ENCODE results near the gene TRDMT1. TPM values are rescaled to one million over a fixed set of nuclear protein-coding genes. Genes with fewer than 3 reads are reported as not detected.

The TRDMT1 gene
- total RNA-seq, 1 donor from 2014 or later = 5.7 TPM

GRCh38 chr10:17196573-17196972, 4.9 kb downstream of the TRDMT1 start:
- intact Hi-C loops (cut with DNase I) = no loop called here
- H3K27me3 ChIP-seq = no peaks in the 10 kb centered on the region
- DNase-seq (ENCODE audit: low spot score in 2 of 2) = no peak
- H3K9me3 ChIP-seq = no peaks in the 10 kb centered on the region
- no peaks in the 10 kb centered on the region for H3K36me3 ChIP-seq
- peaks cover 0 to 13% of the 10 kb centered on the region in 2 donors for H3K4me1 ChIP-seq
- peak overlapping the region in 1 of 2 donors; percentile 29 for H3K4me3 ChIP-seq
- H3K27ac ChIP-seq = peak overlapping the region; percentile 94 to 96
- no peak for TF ChIP-seq CTCF (IDR thresholded peaks at IDR 0.05)

DNA sequence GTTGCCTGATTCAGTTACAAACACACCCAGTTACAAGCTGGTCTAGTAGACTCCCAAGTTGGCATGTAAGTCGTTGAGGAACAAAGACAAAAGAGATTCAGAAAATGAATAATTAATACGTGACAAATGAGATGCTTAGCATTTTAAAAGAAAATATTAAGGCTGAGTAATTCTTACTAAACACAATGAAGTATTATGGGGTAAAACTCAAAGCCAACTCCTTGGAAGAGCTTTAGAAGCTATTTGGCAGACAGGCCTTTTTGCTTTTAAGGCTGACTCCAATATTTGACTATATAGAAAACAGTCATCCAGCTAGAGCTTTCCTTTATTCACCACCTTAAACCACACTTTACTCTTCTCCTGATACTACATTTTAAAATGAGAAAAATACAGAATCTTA, 5.4 kb downstream of the TRDMT1 start:
- Histone ChIP-seq H3K27ac (peak overlapping the region; percentile 94 to 96), H3K9me3 (no peaks in the 10 kb centered on the region), H3K4me1 (peaks cover 0 to 15% of the 10 kb centered on the region in 2 donors), H3K36me3 (no peaks in the 10 kb centered on the region), H3K4me3 (peak overlapping the region in 1 of 2 donors; percentile 29), H3K27me3 (no peaks in the 10 kb centered on the region)
- intact Hi-C loops (cut with DNase I) = no loop called here
- no peak for DNase-seq (ENCODE audit: low spot score in 2 of 2)
- no peak for TF ChIP-seq CTCF (IDR thresholded peaks at IDR 0.05)

DNA sequence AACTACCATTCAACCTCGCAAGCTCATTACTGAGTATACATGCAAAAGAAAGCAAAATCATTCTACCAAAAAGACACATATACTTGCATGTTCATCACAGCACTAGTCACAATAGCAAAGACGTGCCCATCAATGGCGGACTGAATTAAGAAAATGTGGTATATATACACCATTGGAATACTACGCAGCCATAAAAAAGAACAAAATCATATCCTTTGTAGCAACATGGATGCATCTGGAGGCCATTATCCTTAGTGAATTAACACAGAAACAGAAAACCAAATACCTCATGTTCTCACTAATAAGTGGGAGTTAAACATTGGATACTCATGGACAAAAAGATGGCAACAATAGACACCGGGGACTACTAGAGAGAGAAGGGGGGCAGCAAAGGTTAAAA, 6.4 kb downstream of the TRDMT1 start:
- Histone ChIP-seq H3K27me3 (no peaks in the 10 kb centered on the region), H3K36me3 (no peaks in the 10 kb centered on the region), H3K4me1 (peaks cover 0 to 15% of the 10 kb centered on the region in 2 donors), H3K4me3 (no peak overlapping the region), H3K9me3 (no peaks in the 10 kb centered on the region), H3K27ac (peak overlapping the region; percentile 94 to 96)
- no peak for TF ChIP-seq CTCF (IDR thresholded peaks at IDR 0.05)
- intact Hi-C loops (cut with DNase I) = no loop called here
- DNase-seq (ENCODE audit: low spot score in 2 of 2) = no peak

- peak overlapping the region in 1 of 2 donors; percentile 1 for H3K4me3 ChIP-seq
- peak overlapping the region in 1 of 2 donors; percentile 17 for H3K27ac ChIP-seq
- H3K36me3 ChIP-seq = no peaks in the 10 kb centered on the region
- H3K27me3 ChIP-seq = no peaks in the 10 kb centered on the region
- no peak for TF ChIP-seq CTCF (IDR thresholded peaks at IDR 0.05)
- H3K4me1 ChIP-seq = peaks cover 0 to 10% of the 10 kb centered on the region in 2 donors
- intact Hi-C loops (cut with DNase I) = no loop called here
- no peak for DNase-seq (ENCODE audit: low spot score in 2 of 2)
- H3K9me3 ChIP-seq = no peaks in the 10 kb centered on the region
Measured at GRCh38 chr10:17190602-17191001, 10.9 kb downstream of the TRDMT1 start.

GRCh38 chr10:17188644-17189172, 12.8 kb downstream of the TRDMT1 start:
- Histone ChIP-seq H3K36me3 (no peaks in the 10 kb centered on the region), H3K9me3 (no peaks in the 10 kb centered on the region), H3K27ac (no peak overlapping the region), H3K4me3 (no peak overlapping the region), H3K27me3 (no peaks in the 10 kb centered on the region), H3K4me1 (peaks cover 0 to 7% of the 10 kb centered on the region in 2 donors)
- TF ChIP-seq CTCF (IDR thresholded peaks at IDR 0.05) = no peak
- DNase-seq (ENCODE audit: low spot score in 2 of 2) = no peak
- intact Hi-C loops (cut with DNase I) = no loop called here

DNA sequence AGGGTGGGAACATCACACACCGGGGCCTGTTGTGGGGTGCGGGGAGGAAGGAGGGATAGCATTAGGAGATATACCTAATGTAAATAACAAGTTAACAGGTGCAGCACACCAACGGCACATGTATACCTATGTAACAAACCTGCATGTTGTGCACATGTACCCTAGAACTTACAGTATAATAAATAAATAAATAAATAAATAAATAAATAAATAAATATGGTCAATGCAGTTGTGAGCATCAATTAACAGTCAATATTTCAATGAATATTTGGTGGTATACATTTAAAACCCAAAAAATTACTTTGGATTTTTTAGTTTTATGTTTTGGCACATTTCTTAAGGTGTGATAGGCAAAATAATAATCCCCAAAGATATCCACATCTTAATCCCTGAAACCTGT, 15.6 kb downstream of the TRDMT1 start:
- no peak overlapping the region for H3K27ac ChIP-seq
- no peak for TF ChIP-seq CTCF (IDR thresholded peaks at IDR 0.05)
- no peak overlapping the region for H3K4me3 ChIP-seq
- no peak for DNase-seq (ENCODE audit: low spot score in 2 of 2)
- no peaks in the 10 kb centered on the region for H3K27me3 ChIP-seq
- H3K9me3 ChIP-seq = no peaks in the 10 kb centered on the region
- no peaks in the 10 kb centered on the region for H3K36me3 ChIP-seq
- peaks cover 0 to 6% of the 10 kb centered on the region in 2 donors for H3K4me1 ChIP-seq
- intact Hi-C loops (cut with DNase I) = no loop called here

Measured in ascending aorta (tissue), 2 donors.